ENCODE results near the gene KCTD7. TPM values are rescaled to one million over a fixed set of nuclear protein-coding genes. Genes with fewer than 3 reads are reported as not detected.
A peak's percentile ranks its signal among the peaks of the same experiment; 100 is the strongest.

The KCTD7 gene
- total and polyA plus RNA-seq, 10 of the 15 experiments (the other 5 are each of a cell fraction or from before 2014, with no cell fraction given) = 1.6 to 18.0 (median 9.4) TPM

DNA sequence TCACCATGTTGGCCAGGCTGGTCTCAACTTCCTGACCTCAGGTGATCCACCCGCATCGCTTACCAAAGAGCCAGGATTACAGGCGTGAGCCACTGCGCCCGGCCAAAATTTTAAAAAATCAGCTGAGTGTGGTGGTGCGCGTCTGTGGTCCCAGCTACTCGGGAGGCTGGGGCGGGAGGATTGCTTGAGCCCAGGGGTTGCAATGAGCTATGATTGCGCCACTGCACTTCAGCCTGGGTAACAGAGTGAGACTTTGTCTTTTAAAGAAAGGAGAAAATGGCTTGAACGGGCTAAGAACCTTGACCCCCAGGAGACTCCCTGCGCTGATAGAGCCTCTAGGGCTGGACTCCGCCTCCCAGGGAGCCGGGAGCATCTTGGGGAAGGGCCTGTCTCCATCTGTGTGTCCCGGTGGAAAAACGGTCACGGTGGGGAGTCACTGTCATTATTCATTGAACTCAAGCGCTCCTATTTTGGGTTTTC is 760 bp upstream of the KCTD7 start (continued):
- TF ChIP-seq NKRF (conservative IDR thresholded peaks at IDR 0.05) (0 out of 2 replicates have a peak, but pooled peaks have one; percentile 47), NR2F1 (conservative IDR thresholded peaks at IDR 0.05) (no peak), EED (IDR thresholded peaks at IDR 0.05; ENCODE audit: low read depth) (no peak), IKZF1 (conservative IDR thresholded peaks at IDR 0.05) (no peak; the same call in none of the 2 replicates), ASH2L (IDR thresholded peaks at IDR 0.05; ENCODE audit: borderline replicate concordance, low read depth) (no peak), TCF3 (IDR thresholded peaks at IDR 0.05; ENCODE audit: borderline replicate concordance, insufficient read depth, low read depth, low read length) (no peak), ZSCAN29 (IDR thresholded peaks at IDR 0.05) (no peak), SPI1 (IDR thresholded peaks at IDR 0.05; ENCODE audit: borderline replicate concordance, insufficient read depth, low read depth, low read length) (no peak), BCL11A (IDR thresholded peaks at IDR 0.05; ENCODE audit: low read depth, low read length) (no peak), GATAD2B (conservative IDR thresholded peaks at IDR 0.05; ENCODE audit: low read depth) (0 out of 2 replicates have a peak, but pooled peaks have one; percentile 7), PKNOX1 (IDR thresholded peaks at IDR 0.05) (no peak), E4F1 (IDR thresholded peaks at IDR 0.05; ENCODE audit: borderline replicate concordance, partially characterized antibody) (no peak), ESRRA (IDR thresholded peaks at IDR 0.05; ENCODE audit: low read length) (no peak), IRF4 (IDR thresholded peaks at IDR 0.05; ENCODE audit: low read depth, low read length) (no peak), TBL1XR1 (IDR thresholded peaks at IDR 0.05; ENCODE audit: low read depth, low read length) (no peak)
- TF ChIP-seq, protein P1, sequence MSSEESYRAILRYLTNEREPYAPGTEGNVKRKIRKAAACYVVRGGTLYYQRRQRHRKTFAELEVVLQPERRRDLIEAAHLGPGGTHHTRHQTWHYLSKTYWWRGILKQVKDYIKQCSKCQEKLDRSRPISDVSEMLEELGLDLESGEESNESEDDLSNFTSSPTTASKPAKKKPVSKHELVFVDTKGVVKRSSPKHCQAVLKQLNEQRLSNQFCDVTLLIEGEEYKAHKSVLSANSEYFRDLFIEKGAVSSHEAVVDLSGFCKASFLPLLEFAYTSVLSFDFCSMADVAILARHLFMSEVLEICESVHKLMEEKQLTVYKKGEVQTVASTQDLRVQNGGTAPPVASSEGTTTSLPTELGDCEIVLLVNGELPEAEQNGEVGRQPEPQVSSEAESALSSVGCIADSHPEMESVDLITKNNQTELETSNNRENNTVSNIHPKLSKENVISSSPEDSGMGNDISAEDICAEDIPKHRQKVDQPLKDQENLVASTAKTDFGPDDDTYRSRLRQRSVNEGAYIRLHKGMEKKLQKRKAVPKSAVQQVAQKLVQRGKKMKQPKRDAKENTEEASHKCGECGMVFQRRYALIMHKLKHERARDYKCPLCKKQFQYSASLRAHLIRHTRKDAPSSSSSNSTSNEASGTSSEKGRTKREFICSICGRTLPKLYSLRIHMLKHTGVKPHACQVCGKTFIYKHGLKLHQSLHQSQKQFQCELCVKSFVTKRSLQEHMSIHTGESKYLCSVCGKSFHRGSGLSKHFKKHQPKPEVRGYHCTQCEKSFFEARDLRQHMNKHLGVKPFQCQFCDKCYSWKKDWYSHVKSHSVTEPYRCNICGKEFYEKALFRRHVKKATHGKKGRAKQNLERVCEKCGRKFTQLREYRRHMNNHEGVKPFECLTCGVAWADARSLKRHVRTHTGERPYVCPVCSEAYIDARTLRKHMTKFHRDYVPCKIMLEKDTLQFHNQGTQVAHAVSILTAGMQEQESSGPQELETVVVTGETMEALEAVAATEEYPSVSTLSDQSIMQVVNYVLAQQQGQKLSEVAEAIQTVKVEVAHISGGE (CRISPR knock-in tag; IDR thresholded peaks at IDR 0.05) = no peak
- TF ChIP-seq, protein P2, sequence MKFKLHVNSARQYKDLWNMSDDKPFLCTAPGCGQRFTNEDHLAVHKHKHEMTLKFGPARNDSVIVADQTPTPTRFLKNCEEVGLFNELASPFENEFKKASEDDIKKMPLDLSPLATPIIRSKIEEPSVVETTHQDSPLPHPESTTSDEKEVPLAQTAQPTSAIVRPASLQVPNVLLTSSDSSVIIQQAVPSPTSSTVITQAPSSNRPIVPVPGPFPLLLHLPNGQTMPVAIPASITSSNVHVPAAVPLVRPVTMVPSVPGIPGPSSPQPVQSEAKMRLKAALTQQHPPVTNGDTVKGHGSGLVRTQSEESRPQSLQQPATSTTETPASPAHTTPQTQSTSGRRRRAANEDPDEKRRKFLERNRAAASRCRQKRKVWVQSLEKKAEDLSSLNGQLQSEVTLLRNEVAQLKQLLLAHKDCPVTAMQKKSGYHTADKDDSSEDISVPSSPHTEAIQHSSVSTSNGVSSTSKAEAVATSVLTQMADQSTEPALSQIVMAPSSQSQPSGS (IDR thresholded peaks at IDR 0.05; ENCODE audit: low read length) = no peak
